WTC11 (cell line): ENCODE measurements around the gene CLPX.

Experiments
- CTCF ChIP-seq: fragments of 200-600 bp; IDR thresholded peaks from 2 replicates; pipeline ENCODE4 v1.8.0; 2022; ENCODE audit warnings: antibody characterized with exemption
- ELF4 ChIP-seq: sonication (generic); formaldehyde crosslinking; IDR thresholded peaks from 2 replicates; pipeline ENCODE4 v1.8.1; 2022; ENCODE audit warnings: low read depth, mild to moderate bottlenecking, moderate library complexity, missing genetic modification reagents
- ESRRA ChIP-seq: sonication (generic); formaldehyde crosslinking; IDR thresholded peaks from 2 replicates; pipeline ENCODE4 v1.8.1; 2022; ENCODE audit warnings: mild to moderate bottlenecking, missing genetic modification reagents, borderline replicate concordance
- GABPB1 ChIP-seq: sonication (generic); formaldehyde crosslinking; IDR thresholded peaks from 2 replicates; pipeline ENCODE4 v1.8.1; 2023; ENCODE audit warnings: mild to moderate bottlenecking, missing genetic modification reagents
- NR2C2 ChIP-seq: sonication (generic); formaldehyde crosslinking; IDR thresholded peaks from 2 replicates; pipeline ENCODE4 v1.8.0; 2022; ENCODE audit warnings: mild to moderate bottlenecking, missing genetic modification reagents
- PREB ChIP-seq: sonication (generic); formaldehyde crosslinking; IDR thresholded peaks from 2 replicates; pipeline ENCODE4 v1.8.1; 2022; ENCODE audit warnings: mild to moderate bottlenecking, missing genetic modification reagents, moderate library complexity, borderline replicate concordance
- RELA ChIP-seq: sonication (generic); formaldehyde crosslinking; IDR thresholded peaks from 2 replicates; pipeline ENCODE4 v1.8.1; 2022; ENCODE audit warnings: missing genetic modification reagents, mild to moderate bottlenecking, borderline replicate concordance
- SMAD4 ChIP-seq: sonication (generic); formaldehyde crosslinking; IDR thresholded peaks from 2 replicates; pipeline ENCODE4 v1.8.0; 2022; ENCODE audit warnings: mild to moderate bottlenecking, missing genetic modification reagents
- STAT6 ChIP-seq: sonication (generic); formaldehyde crosslinking; conservative IDR thresholded peaks from 2 replicates; pipeline ENCODE4 v1.8.1; 2023; ENCODE audit warnings: mild to moderate bottlenecking, low read depth, missing genetic modification reagents, moderate library complexity
- ZNF281 ChIP-seq: sonication (generic); formaldehyde crosslinking; IDR thresholded peaks from 2 replicates; pipeline ENCODE4 v1.8.0; 2023; ENCODE audit warnings: mild to moderate bottlenecking, missing genetic modification reagents

- TF ChIP-seq CTCF (no peak), ELF4 (CRISPR knock-in tag) (no peak), ESRRA (no peak), GABPB1 (CRISPR knock-in tag) (no peak), NR2C2 (CRISPR knock-in tag) (no peak), STAT6 (CRISPR knock-in tag) (no peak), RELA (CRISPR knock-in tag) (no peak), SMAD4 (CRISPR knock-in tag) (no peak), PREB (no peak), ZNF281 (no peak)
Measured at GRCh38 chr15:65198571-65198970, 13.4 kb upstream of the CLPX start.
